HG02763 (cell line): ENCODE measurements around the gene TRABD2A.
"Not testable (repeated sequence)": the region's sequence is repeated elsewhere in the genome, so short reads cannot be mapped to it uniquely, and the experiment has no call there.

Source experiments
- ATAC-seq: cut with Tn5 transposase; IDR thresholded peaks from one replicate; pipeline ENCODE4 v1.9.1; 2021; ENCODE audit warnings: mild to moderate bottlenecking, moderate library complexity; ENCODE audit not compliant: unreplicated experiment

Gene TRABD2A

DNA sequence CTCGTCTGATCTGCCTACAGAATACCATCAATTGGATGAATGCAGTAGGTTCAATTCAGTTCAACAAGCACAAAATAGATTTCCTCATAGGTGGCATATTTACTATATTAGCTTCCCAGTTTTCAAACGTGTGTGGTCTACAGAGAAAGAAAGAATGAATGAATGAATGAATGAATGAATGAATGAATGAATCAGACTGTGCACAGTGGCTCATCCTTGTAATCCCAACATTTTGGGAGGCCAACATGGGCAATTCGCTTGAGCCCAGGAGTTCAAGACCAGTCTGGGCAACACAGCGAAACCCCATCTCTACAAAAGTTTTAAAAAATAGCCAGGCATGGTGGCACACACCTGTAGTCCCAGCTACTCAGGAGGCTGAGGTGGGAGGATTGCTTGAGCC is 94.9 kb downstream of the TRABD2A start:
- no peak for ATAC-seq

DNA sequence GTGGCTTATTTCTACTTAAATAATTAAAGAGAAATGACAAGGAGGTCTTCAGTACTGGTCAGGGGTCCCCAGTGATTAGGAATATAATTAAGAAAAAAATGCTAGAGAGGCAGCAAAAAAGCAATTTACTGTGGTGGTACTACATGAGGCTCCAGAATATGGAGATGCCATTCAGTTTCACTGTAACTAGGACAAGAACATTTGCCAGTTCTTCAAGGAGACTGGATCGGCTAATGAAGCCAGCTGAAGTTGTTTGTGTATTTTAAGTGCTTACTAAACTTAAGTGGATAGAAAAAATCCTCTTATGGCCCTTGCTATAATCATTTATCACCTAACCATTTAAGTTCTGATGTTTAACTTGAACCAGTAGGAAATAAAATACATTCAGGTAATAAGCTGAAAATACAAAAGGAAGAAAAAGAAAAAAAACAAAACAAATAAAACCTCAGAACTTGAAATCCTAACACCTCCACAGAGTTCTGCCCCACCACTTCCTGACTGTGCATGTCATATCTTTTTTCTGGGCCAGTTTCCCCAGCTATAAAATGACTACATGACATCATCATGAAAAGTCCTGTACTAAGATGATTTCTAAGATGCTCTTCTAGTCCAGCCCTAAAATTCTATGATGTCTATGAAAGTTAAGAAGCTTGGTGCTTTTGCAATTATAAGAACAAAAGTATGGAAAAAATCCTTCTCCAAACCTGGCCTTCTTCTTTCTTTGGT is 98.0 kb downstream of the TRABD2A start:
- no peak for ATAC-seq

DNA sequence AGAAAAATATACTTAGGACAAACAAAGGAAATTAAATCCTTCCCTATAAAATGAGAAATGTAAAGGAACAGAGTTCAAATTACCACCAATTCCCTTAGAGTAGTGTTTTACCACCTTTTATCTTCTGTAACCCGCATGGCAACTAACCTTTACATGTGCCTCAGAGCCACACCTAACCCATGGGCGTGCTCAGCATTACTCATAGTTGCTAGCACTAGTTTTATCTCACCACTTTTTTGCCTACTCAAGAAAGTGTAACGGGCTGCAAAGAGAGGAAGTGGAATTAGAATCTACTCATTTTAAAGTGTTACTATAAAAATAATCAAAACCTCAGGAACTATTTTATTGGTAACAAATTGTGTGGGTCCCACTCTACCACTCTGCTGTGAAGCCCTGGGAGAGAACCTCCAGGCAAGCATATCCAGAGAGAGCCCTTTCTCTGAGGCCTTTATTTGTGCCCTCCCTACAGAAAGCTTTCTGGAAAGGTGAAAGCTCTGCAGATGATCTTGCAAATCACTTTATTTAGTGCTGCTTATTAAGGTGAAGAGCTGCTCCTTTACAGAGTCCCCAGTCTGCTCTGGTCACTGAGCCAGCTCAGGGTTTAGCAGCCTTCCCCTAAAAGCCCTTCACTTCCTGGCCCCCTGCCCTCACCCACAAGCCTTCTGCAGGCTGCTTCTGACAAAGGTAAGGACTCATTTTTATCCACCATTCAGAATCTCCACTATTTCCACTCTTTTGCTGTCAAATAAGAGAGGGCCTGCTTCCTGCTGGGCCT is 98.8 kb downstream of the TRABD2A start:
- peak; percentile 71 for ATAC-seq

DNA sequence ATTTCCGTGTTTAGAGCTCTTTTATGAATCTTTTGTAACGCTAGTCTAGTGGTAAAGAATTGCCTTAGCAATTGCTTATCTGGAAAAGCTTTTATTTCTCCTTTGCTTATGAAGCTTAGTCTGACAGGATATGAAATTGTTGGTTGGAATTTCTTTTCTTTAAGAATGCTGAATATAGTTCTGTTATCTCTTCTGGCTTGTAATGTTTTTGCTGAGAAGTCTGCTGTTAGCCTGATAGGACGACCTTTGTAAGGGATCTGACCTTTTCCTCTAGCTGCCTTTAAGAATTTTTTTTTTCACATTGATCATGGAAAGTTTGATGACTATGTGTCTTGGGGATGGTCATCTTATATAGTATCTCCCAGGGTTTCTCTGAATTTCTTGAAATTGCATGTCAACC is 101.1 kb downstream of the TRABD2A start:
- ATAC-seq, result no peak

DNA sequence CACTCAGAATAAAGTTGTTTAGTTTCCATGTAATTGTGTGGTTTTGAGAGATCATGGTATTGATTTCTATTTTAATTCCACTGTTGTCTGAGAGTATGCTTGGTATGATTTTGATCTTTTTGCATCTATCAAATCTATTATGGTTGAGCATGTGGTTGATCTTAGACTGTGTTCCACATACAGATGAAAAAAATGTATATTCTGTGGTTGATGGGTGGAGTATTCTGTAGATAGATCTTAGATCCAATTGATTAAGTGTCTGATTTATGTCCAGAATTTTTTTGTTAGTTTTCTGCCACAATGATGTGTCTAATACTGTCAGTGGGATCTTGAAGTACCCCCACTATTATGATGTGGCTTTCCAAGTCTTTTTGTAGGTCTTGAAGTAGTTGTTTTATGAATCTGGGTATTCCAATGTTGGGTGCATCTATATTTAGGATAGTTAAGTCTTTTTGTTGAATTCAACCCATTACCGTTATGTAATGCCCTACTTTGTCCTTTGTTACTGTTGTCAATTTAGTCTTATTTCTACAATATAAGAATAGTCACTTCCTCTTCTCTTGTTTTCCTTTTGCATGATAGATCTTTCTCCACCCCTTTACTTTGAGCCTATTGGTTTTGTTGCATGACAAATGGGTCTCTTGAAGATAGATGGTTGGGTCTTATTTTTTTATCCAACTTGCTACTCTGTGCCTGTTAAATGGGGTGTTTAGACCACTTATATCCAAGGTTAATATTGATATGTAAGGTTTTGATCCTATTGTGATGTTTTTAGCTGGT is 101.8 kb downstream of the TRABD2A start:
- no peak for ATAC-seq

DNA sequence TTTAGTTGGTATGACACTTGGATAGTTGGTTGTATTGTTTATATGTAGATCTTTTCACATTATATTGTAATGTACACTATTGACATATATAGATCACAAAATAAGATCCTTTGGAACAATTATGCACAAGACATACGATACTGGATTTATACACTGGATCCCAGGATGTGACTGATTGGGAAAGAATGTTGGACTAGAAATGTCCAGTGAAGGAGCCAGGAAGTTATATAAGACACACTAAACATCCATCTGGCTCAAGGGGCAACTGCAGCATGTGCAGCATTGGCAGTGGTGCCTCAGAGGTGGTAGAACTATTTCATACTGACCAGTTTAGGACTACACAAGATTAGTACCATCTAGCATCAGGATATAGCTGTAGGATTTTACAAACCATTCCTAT is 104.9 kb downstream of the TRABD2A start:
- no peak for ATAC-seq

DNA sequence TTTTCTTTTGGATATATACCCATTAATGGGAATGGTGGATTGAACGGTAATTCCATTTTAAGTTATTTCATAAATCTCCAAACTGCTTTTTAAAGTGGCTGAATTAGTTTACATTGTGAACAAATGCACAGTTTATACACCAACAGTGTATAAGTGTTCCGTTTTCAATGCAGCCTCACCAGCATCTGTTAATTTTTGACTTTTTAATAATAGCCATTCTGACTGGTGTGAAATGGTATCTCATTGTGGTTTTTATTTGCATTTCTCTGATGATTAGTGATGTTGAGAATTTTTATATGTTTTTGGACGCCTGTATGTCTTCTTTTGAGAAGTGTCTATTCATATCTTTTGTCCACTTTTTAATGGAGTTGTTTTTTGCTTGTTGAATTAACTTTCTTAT is 107.3 kb downstream of the TRABD2A start:
- ATAC-seq, result not testable (repeated sequence)
